GM12878 (cell line): ENCODE data around the gene NAA20. TPM values are rescaled to one million over a fixed set of nuclear protein-coding genes. Genes with fewer than 3 reads are reported as not detected.

ENCODE experiments used
- CHD2 ChIP-seq: IDR thresholded peaks from 2 replicates; pipeline ENCODE4 v1.6.1; 2011; ENCODE audit warnings: low read depth, low read length, improper control_type of control experiment, borderline replicate concordance
- CUX1 ChIP-seq: IDR thresholded peaks from 2 replicates; pipeline ENCODE4 v1.6.1; 2012; ENCODE audit warnings: improper control_type of control experiment, low read depth, low read length; ENCODE audit not compliant: insufficient replicate concordance
- EZH2 ChIP-seq: IDR thresholded peaks from 2 replicates; pipeline ENCODE4 v1.6.1; 2012; ENCODE audit warnings: low read depth, mild to moderate bottlenecking, control low read depth, inconsistent platforms, low read length, borderline replicate concordance; ENCODE audit not compliant: control insufficient read depth
- FOXM1 ChIP-seq: IDR thresholded peaks from 2 replicates; pipeline ENCODE4 v1.6.1; 2012; ENCODE audit warnings: low read depth, mild to moderate bottlenecking, inconsistent platforms, low read length, moderate library complexity
- IKZF2 ChIP-seq, 2 experiments: fragments of 450-650 bp; IDR thresholded peaks; 2 replicates each; pipeline ENCODE4 v1.6.1; 2017; ENCODE audit warnings: mild to moderate bottlenecking in 2 of 2, moderate library complexity in 2 of 2
- NFYB ChIP-seq: IDR thresholded peaks from 2 replicates; pipeline ENCODE4 v1.6.1; 2011; ENCODE audit warnings: low read depth, mild to moderate bottlenecking, low read length, improper control_type of control experiment, moderate library complexity; ENCODE audit not compliant: insufficient read depth
- PAX8 ChIP-seq: fragments of 450-650 bp; IDR thresholded peaks from 2 replicates; pipeline ENCODE4 v1.6.1; 2017; ENCODE audit warnings: mild to moderate bottlenecking, moderate library complexity
- PML ChIP-seq: IDR thresholded peaks from 2 replicates; pipeline ENCODE4 v1.6.1; 2012; ENCODE audit warnings: low read length, inconsistent platforms
- STAT1 ChIP-seq: fragments of 450-650 bp; conservative IDR thresholded peaks from 2 replicates; pipeline ENCODE4 v1.6.1; 2014; ENCODE audit warnings: antibody characterized with exemption, mild to moderate bottlenecking
- TBL1XR1 ChIP-seq: IDR thresholded peaks from 2 replicates; pipeline ENCODE4 v1.6.1; 2012; ENCODE audit warnings: low read depth, low read length, improper control_type of control experiment
- USF2 ChIP-seq: IDR thresholded peaks from 2 replicates; pipeline ENCODE4 v1.6.1; 2011; ENCODE audit warnings: low read depth, low read length, improper control_type of control experiment, borderline replicate concordance
- ZBED1 ChIP-seq: IDR thresholded peaks from 2 replicates; pipeline ENCODE4 v1.6.1; 2016; ENCODE audit warnings: borderline replicate concordance
- polyA plus RNA-seq, 11 experiments: library from polyadenylated mRNA; depleted of rRNA in 4 of 11; unstranded in 6 of 11; stranded (reverse) in 5 of 11; fragments of >200 nt; fragmentation: Nextera tagmentation in 4 of 11; fragmentation: Illumina TruSeq in 1 of 11; extraction: Ambion mirVana in 4 of 11; extraction: Trizol in 1 of 11; gene quantifications; 1 replicate in 1 of 11; 2 replicates in 10 of 11; pipeline versions ENCODE4 v1.2.1 to v1.2.3, GENCODE V29; 2011 to 2016; ENCODE audit warnings: inconsistent platforms in 2 of 11, missing spikeins in 2 of 11, low read depth in 1 of 11
- total RNA-seq, 4 experiments: library from RNA; depleted of rRNA in 3 of 4; stranded (reverse); fragments of >200 nt in 3 of 4; fragmentation: Illumina TruSeq in 1 of 4; extraction: Trizol in 1 of 4; gene quantifications; 2 replicates each; pipeline versions ENCODE4 v1.2.1 to v1.2.3, GENCODE V29; 2013 to 2021
- TF ChIP-seq, protein P1 (sequence below): fragments of 450-650 bp; IDR thresholded peaks from 2 replicates; pipeline ENCODE4 v1.6.1; 2017; ENCODE audit warnings: mild to moderate bottlenecking, moderate library complexity
- TF ChIP-seq, protein P2 (sequence below): fragments of 450-650 bp; IDR thresholded peaks from 2 replicates; pipeline ENCODE4 v1.6.1; 2018; ENCODE audit warnings: mild to moderate bottlenecking, low read depth, moderate library complexity; ENCODE audit not compliant: partially characterized antibody
- TF ChIP-seq, protein P3 (sequence below): IDR thresholded peaks from 2 replicates; pipeline ENCODE4 v1.6.1; 2011; ENCODE audit warnings: low read depth, mild to moderate bottlenecking, low read length, moderate library complexity, borderline replicate concordance; ENCODE audit errors: extremely low read depth

NAA20 gene
- total and polyA plus RNA-seq, 10 of the 15 experiments (the other 5 are each of a cell fraction or from before 2014, with no cell fraction given): 48.3 to 366 (median 89.1) TPM

GRCh38 chr20:20017001-20017843 lies at the start of gene NAA20 (continued):
- TF ChIP-seq, protein P1, sequence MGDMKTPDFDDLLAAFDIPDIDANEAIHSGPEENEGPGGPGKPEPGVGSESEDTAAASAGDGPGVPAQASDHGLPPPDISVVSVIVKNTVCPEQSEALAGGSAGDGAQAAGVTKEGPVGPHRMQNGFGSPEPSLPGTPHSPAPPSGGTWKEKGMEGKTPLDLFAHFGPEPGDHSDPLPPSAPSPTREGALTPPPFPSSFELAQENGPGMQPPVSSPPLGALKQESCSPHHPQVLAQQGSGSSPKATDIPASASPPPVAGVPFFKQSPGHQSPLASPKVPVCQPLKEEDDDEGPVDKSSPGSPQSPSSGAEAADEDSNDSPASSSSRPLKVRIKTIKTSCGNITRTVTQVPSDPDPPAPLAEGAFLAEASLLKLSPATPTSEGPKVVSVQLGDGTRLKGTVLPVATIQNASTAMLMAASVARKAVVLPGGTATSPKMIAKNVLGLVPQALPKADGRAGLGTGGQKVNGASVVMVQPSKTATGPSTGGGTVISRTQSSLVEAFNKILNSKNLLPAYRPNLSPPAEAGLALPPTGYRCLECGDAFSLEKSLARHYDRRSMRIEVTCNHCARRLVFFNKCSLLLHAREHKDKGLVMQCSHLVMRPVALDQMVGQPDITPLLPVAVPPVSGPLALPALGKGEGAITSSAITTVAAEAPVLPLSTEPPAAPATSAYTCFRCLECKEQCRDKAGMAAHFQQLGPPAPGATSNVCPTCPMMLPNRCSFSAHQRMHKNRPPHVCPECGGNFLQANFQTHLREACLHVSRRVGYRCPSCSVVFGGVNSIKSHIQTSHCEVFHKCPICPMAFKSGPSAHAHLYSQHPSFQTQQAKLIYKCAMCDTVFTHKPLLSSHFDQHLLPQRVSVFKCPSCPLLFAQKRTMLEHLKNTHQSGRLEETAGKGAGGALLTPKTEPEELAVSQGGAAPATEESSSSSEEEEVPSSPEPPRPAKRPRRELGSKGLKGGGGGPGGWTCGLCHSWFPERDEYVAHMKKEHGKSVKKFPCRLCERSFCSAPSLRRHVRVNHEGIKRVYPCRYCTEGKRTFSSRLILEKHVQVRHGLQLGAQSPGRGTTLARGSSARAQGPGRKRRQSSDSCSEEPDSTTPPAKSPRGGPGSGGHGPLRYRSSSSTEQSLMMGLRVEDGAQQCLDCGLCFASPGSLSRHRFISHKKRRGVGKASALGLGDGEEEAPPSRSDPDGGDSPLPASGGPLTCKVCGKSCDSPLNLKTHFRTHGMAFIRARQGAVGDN: peak; percentile 82
- TF ChIP-seq IKZF2 (IDR thresholded peaks at IDR 0.05) (peak in 1 of 2 experiments; percentile 10; a peak in 1 of 4 replicates), NFYB (no peak), TBL1XR1 (peak; percentile 79), USF2 (no peak), PAX8 (no peak), PML (no peak), ZBED1 (no peak), FOXM1 (no peak), CHD2 (peak; percentile 73; the same call in 1 of the 2 replicates), STAT1 (no peak), EZH2 (no peak), CUX1 (no peak)
- TF ChIP-seq, protein P2, sequence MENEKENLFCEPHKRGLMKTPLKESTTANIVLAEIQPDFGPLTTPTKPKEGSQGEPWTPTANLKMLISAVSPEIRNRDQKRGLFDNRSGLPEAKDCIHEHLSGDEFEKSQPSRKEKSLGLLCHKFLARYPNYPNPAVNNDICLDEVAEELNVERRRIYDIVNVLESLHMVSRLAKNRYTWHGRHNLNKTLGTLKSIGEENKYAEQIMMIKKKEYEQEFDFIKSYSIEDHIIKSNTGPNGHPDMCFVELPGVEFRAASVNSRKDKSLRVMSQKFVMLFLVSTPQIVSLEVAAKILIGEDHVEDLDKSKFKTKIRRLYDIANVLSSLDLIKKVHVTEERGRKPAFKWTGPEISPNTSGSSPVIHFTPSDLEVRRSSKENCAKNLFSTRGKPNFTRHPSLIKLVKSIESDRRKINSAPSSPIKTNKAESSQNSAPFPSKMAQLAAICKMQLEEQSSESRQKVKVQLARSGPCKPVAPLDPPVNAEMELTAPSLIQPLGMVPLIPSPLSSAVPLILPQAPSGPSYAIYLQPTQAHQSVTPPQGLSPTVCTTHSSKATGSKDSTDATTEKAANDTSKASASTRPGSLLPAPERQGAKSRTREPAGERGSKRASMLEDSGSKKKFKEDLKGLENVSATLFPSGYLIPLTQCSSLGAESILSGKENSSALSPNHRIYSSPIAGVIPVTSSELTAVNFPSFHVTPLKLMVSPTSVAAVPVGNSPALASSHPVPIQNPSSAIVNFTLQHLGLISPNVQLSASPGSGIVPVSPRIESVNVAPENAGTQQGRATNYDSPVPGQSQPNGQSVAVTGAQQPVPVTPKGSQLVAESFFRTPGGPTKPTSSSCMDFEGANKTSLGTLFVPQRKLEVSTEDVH: peak; percentile 36
- TF ChIP-seq, protein P3, sequence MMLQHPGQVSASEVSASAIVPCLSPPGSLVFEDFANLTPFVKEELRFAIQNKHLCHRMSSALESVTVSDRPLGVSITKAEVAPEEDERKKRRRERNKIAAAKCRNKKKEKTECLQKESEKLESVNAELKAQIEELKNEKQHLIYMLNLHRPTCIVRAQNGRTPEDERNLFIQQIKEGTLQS: no peak
